Measurements from ENCODE around the gene NR2F6.

Gene NR2F6

GRCh38 chr19:17244618-17245534 lies 843 bp downstream of the NR2F6 start:
- H3K27me3 ChIP-seq (ENCODE audit: insufficient read depth, low read length, poor library complexity, severe bottlenecking): no peaks in the 10 kb centered on the region
- TF ChIP-seq, protein P1, sequence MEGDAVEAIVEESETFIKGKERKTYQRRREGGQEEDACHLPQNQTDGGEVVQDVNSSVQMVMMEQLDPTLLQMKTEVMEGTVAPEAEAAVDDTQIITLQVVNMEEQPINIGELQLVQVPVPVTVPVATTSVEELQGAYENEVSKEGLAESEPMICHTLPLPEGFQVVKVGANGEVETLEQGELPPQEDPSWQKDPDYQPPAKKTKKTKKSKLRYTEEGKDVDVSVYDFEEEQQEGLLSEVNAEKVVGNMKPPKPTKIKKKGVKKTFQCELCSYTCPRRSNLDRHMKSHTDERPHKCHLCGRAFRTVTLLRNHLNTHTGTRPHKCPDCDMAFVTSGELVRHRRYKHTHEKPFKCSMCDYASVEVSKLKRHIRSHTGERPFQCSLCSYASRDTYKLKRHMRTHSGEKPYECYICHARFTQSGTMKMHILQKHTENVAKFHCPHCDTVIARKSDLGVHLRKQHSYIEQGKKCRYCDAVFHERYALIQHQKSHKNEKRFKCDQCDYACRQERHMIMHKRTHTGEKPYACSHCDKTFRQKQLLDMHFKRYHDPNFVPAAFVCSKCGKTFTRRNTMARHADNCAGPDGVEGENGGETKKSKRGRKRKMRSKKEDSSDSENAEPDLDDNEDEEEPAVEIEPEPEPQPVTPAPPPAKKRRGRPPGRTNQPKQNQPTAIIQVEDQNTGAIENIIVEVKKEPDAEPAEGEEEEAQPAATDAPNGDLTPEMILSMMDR (conservative IDR thresholded peaks at IDR 0.05; ENCODE audit: low read length): no peak
- no peak for TF ChIP-seq EZH2phosphoT487 (IDR thresholded peaks at IDR 0.05; ENCODE audit: borderline replicate concordance)
- no peaks in the 10 kb centered on the region for H3F3A ChIP-seq (ENCODE audit: low read depth)
- peaks cover 26% of the 10 kb centered on the region for H4K20me1 ChIP-seq (ENCODE audit: insufficient read depth, low read length, poor library complexity, severe bottlenecking)
- no peaks in the 10 kb centered on the region for H3K9me2 ChIP-seq (replicated peaks; ENCODE audit: low read depth, low read length)
- H3K9ac ChIP-seq (ENCODE audit: low read depth, low read length, poor library complexity, severe bottlenecking): peak overlapping the region; percentile 65
- peaks cover 52% of the 10 kb centered on the region for H3K79me2 ChIP-seq (ENCODE audit: insufficient read depth, low read length)
- H3K4me1 ChIP-seq (ENCODE audit: insufficient read depth, low read length, poor library complexity, severe bottlenecking): peaks cover 41% of the 10 kb centered on the region
- no peaks in the 10 kb centered on the region for H3K36me3 ChIP-seq (ENCODE audit: insufficient read depth, low read length)
- peak overlapping the region; percentile 86 for H3K4me2 ChIP-seq (ENCODE audit: low read depth, low read length, poor library complexity, severe bottlenecking)
- H3K9me3 ChIP-seq (ENCODE audit: insufficient read depth, low read depth, low read length): no peaks in the 10 kb centered on the region
- no peak overlapping the region for H2AFZ ChIP-seq (ENCODE audit: low read length)
- H3K4me3 ChIP-seq (ENCODE audit: low read length, poor library complexity, severe bottlenecking): peak overlapping the region; percentile 74

GRCh38 chr19:17243830-17244617 lies 1.7 kb downstream of the NR2F6 start:
- H3K36me3 ChIP-seq (ENCODE audit: insufficient read depth, low read length): no peaks in the 10 kb centered on the region
- peaks cover 52% of the 10 kb centered on the region for H3K79me2 ChIP-seq (ENCODE audit: insufficient read depth, low read length)
- no peaks in the 10 kb centered on the region for H3K9me3 ChIP-seq (ENCODE audit: insufficient read depth, low read depth, low read length)
- H3K4me2 ChIP-seq (ENCODE audit: low read depth, low read length, poor library complexity, severe bottlenecking): peak overlapping the region; percentile 86
- H4K20me1 ChIP-seq (ENCODE audit: insufficient read depth, low read length, poor library complexity, severe bottlenecking): peaks cover 26% of the 10 kb centered on the region
- no peaks in the 10 kb centered on the region for H3K9me2 ChIP-seq (replicated peaks; ENCODE audit: low read depth, low read length)
- TF ChIP-seq EZH2phosphoT487 (IDR thresholded peaks at IDR 0.05; ENCODE audit: borderline replicate concordance): no peak
- TF ChIP-seq, protein P1 (conservative IDR thresholded peaks at IDR 0.05; ENCODE audit: low read length): no peak
- H3K27me3 ChIP-seq (ENCODE audit: insufficient read depth, low read length, poor library complexity, severe bottlenecking): no peaks in the 10 kb centered on the region
- peak overlapping the region; percentile 65 for H3K9ac ChIP-seq (ENCODE audit: low read depth, low read length, poor library complexity, severe bottlenecking)
- H3K4me1 ChIP-seq (ENCODE audit: insufficient read depth, low read length, poor library complexity, severe bottlenecking): peaks cover 41% of the 10 kb centered on the region
- no peaks in the 10 kb centered on the region for H3F3A ChIP-seq (ENCODE audit: low read depth)
- H2AFZ ChIP-seq (ENCODE audit: low read length): no peak overlapping the region
- peak overlapping the region; percentile 74 for H3K4me3 ChIP-seq (ENCODE audit: low read length, poor library complexity, severe bottlenecking)

GRCh38 chr19:17243211-17243829 lies 2.4 kb downstream of the NR2F6 start:
- peaks cover 41% of the 10 kb centered on the region for H3K4me1 ChIP-seq (ENCODE audit: insufficient read depth, low read length, poor library complexity, severe bottlenecking)
- peak overlapping the region; percentile 74 for H3K4me3 ChIP-seq (ENCODE audit: low read length, poor library complexity, severe bottlenecking)
- H3K9me3 ChIP-seq (ENCODE audit: insufficient read depth, low read depth, low read length): no peaks in the 10 kb centered on the region
- no peaks in the 10 kb centered on the region for H3K27me3 ChIP-seq (ENCODE audit: insufficient read depth, low read length, poor library complexity, severe bottlenecking)
- no peaks in the 10 kb centered on the region for H3K36me3 ChIP-seq (ENCODE audit: insufficient read depth, low read length)
- no peaks in the 10 kb centered on the region for H3F3A ChIP-seq (ENCODE audit: low read depth)
- peaks cover 26% of the 10 kb centered on the region for H4K20me1 ChIP-seq (ENCODE audit: insufficient read depth, low read length, poor library complexity, severe bottlenecking)
- H3K79me2 ChIP-seq (ENCODE audit: insufficient read depth, low read length): peaks cover 52% of the 10 kb centered on the region
- peak overlapping the region; percentile 65 for H3K9ac ChIP-seq (ENCODE audit: low read depth, low read length, poor library complexity, severe bottlenecking)
- no peaks in the 10 kb centered on the region for H3K9me2 ChIP-seq (replicated peaks; ENCODE audit: low read depth, low read length)
- TF ChIP-seq, protein P1 (conservative IDR thresholded peaks at IDR 0.05; ENCODE audit: low read length): no peak
- TF ChIP-seq EZH2phosphoT487 (IDR thresholded peaks at IDR 0.05; ENCODE audit: borderline replicate concordance): no peak
- H3K4me2 ChIP-seq (ENCODE audit: low read depth, low read length, poor library complexity, severe bottlenecking): peak overlapping the region; percentile 86
- no peak overlapping the region for H2AFZ ChIP-seq (ENCODE audit: low read length)
